C4-2B (cell line): ENCODE data around the gene PSAP.

Experiments used
- H3K27ac ChIP-seq: fragments of 450-650 bp; 2 replicates; pipeline ENCODE4 v1.5.1; 2017
- ZFX ChIP-seq: fragments of 450-650 bp; IDR thresholded peaks from 2 replicates; pipeline ENCODE4 v1.6.1; 2017
- TF ChIP-seq, protein P1 (sequence below): fragments of 450-650 bp; conservative IDR thresholded peaks from 2 replicates; pipeline ENCODE4 v1.5.1; 2017; ENCODE audit warnings: mild to moderate bottlenecking

The PSAP gene

DNA sequence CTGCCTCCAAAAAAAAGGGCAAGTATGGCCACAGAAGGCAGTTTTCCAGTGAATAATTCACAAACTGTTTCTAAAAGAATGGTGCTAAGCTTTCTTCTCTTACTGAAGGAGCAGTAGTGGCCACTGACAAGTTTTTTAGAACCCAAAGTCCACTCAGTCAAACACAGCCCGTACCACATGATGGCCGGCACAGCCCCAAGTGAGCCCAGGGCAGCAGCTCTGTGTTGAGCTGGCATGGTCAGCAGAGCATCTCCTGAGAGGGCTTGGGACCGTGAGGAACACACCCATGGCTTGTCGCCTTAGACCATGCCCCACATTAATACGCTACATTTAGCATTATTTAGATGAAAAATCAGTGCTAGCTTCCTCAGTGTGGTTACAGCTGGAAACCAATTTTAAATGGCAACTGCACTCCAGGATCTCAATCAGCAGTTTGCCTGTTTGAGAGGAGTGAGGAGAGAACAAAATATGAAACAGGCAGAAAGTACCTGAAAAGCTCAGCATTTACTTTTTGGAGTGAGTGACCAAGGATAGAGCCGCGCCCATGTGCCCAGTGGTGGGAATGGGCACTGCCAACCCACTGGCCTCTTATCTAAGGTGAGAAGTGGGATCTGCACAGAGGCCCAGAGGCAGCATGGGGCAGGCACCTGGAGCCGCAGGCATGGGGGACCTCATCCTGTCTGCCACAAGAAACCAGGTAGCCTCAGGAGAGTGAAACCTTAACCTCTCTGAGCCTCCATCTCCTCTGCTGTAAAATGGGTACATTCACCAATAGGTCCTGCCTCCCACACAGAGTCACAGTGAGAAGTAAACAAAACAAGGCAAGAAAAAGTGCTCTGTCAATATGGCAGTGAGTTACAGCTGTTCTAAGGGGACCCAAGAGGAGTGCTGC is 17.4 kb downstream of the PSAP start:
- H3K27ac ChIP-seq = no peak overlapping the region
- no peak for TF ChIP-seq ZFX
- TF ChIP-seq, protein P1, sequence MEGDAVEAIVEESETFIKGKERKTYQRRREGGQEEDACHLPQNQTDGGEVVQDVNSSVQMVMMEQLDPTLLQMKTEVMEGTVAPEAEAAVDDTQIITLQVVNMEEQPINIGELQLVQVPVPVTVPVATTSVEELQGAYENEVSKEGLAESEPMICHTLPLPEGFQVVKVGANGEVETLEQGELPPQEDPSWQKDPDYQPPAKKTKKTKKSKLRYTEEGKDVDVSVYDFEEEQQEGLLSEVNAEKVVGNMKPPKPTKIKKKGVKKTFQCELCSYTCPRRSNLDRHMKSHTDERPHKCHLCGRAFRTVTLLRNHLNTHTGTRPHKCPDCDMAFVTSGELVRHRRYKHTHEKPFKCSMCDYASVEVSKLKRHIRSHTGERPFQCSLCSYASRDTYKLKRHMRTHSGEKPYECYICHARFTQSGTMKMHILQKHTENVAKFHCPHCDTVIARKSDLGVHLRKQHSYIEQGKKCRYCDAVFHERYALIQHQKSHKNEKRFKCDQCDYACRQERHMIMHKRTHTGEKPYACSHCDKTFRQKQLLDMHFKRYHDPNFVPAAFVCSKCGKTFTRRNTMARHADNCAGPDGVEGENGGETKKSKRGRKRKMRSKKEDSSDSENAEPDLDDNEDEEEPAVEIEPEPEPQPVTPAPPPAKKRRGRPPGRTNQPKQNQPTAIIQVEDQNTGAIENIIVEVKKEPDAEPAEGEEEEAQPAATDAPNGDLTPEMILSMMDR = no peak

DNA sequence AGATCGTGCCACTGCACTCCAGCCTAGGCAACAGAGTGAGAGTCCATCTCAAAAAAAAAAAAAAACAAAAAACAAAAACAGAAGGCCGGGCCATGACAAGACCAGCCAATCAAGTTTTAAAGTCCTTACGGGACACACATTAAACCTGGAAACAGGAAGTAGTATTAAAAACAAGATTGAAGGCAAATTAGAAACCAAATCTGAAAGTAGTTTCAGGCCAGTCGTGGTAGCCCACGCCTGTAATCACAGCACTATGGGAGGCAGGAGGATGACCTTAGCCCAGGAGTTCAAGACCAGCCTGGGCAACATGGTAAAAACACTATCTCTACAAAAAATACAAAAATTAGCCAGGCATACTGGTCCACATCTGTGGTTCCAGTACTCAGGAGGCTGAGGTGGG is 18.1 kb downstream of the PSAP start:
- no peak for TF ChIP-seq ZFX
- TF ChIP-seq, protein P1 = no peak
- no peak overlapping the region for H3K27ac ChIP-seq

DNA sequence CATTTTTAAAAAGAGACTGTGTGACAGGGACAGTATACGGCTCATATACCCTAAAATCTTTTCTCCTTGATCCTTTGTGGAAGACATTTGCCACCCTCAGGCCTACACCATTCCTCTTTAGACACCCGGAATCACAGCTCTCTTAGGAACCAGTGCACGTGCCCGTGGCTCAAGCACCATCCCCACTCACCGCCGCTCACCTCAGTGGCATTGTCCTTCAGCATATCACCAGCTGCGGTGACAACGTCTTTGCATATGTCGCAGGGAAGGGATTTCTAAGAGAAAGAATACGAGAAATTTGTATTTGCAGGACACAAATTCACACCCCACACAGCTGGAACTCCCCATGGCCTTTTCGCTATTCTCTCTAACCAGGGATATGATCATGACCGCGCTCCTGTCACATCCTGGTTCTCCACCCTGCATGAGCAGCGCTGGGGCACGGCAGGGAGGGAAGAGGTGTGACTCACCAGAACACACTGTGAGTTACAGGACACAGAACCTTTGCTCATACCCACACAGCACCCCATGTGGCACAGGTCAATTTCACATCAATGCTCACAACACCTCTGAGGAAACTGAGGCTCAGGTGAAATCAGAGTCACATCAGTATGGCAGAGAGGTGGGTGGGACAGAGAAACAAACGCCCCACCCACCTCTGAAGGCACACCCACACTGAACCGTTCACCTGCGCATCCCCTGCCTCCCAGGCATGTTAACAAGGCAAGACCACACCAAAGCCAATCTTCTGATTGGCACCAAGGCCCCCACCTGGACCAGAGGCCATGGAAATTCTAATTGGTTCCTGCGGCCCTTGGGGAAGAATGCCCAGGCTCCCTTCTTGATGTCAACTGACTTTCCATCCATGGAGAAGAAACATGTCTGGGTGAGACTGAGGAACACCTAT is 19.2 kb downstream of the PSAP start:
- H3K27ac ChIP-seq = no peak overlapping the region
- TF ChIP-seq ZFX = no peak
- TF ChIP-seq, protein P1 = no peak

DNA sequence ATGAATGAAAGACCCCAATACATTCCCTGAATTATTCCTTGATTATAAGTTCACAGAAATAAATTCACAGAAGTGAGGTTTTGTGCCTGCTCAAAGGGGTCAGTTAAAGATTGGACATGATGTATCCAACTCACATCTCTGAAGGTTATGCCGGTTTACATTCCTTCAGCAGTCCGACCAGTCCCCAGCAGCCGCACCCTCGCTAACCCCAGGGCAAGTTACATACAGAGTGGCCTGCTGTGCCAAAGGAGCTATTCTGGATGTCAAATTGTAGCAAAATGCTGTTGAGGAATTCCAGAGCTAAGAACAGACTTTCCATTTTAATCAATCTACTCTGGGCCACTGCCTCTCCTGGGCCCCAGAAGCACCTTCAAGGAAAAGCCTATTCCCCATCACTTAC is 20.3 kb downstream of the PSAP start:
- TF ChIP-seq, protein P1 = no peak
- TF ChIP-seq ZFX = no peak

DNA sequence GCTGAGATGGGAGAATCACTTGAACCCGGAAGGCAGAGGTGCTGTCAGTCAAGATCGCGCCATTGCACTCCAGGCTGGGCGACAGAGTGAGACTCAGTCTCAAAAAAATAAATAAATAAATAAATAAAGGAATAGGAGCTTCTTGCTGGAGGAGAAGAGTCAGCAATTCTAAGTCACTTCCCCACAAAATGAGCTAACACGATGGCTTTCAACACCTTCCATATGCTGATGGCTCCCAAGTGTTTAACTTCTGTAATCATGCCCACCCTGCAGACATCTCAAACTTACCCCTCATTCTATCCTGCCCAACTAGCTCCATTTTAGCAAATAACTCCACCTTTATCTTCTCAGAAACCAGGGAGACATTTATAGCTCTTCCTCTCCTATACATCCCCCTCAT is 21.2 kb downstream of the PSAP start:
- TF ChIP-seq, protein P1 = no peak
- TF ChIP-seq ZFX = no peak
- no peak overlapping the region for H3K27ac ChIP-seq

More for the DNA sequence above, 20.3 kb downstream of the PSAP start:
- no peak overlapping the region for H3K27ac ChIP-seq

DNA sequence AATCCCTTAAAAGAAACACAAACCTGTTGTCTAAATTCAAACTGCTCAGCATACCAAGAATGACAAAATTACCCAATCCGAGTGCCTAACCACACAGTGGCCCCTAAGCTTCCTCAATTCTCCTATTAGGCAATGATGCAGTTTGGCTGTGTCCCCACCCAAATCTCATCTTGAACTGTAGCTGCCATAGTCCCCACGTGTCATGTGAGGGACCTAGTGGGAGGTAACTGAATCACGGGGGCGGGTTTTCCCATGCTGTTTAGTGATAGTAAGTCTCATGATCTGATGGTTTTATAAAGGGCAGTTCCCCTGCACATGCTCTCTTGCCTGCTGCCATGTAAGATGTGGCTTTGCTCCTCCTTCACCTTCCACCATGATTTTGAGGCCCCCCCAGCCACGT is 21.9 kb downstream of the PSAP start:
- no peak overlapping the region for H3K27ac ChIP-seq
- no peak for TF ChIP-seq ZFX
- TF ChIP-seq, protein P1 = no peak

DNA sequence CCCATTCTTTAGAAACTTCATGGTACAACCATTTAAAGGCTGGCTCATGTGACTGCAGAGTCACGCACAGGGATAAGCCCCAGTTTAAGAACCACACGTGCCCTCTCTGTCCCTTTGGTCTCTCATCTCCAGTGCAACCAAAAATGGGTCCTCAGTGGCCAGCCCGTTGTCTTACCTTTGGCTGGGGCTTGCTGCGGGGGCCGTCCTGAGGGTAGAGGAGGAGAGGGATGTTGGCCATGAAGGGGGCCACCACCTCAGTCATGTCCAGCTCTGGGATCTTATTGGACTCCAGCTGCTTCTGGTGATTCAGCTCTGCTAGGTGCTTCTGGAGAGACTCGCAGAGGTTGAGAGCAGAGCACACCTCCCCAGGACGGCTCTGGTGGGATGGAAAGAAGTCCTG is 22.3 kb downstream of the PSAP start:
- TF ChIP-seq, protein P1 = no peak
- no peak for TF ChIP-seq ZFX
- no peak overlapping the region for H3K27ac ChIP-seq
